Measurements from ENCODE around the gene ARSB. TPM values are rescaled to one million over a fixed set of nuclear protein-coding genes. Genes with fewer than 3 reads are reported as not detected.
"Not testable (repeated sequence)": the region's sequence is repeated elsewhere in the genome, so short reads cannot be mapped to it uniquely, and the experiment has no call there.

ARSB gene
- total RNA-seq, 3 donors from 2014 or later, result 9.8 to 17.6 (median 10.0) TPM

DNA sequence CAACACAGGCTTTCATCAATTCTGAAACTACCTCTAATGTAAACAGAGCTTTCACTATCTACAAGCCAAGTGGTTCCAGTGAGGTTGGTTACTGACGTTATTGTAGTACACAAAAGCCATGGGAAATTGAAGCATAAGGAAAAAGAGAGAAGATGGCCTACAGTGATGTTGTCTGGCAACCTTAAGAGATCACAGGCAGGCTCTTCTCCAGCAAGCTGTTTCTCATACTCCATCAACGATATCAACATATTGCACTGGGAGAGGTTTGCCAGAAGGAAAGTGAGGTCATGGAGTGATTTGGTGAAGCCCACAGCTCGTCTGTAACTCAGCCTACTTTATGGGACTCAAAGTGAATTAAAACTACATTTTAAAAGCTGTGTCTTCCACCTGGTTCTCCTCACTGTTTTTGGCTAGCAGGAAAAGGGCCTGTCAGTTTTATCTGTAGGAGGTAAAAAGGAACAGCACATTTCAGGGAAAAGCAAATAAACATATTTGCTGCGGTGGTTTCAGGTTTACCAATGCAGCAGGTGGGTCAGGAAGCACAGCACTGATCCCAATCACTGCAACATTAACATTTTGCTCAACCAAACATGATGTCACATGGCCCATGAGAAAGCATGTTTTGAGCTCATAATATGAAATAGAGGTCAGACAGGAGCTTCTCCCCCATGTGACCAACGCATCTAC lies 72.9 kb downstream of the ARSB start:
- Histone ChIP-seq H3K27ac (peak overlapping the region in 1 of 2 donors; percentile 40), H3K4me3 (no peak overlapping the region), H3K27me3 (no peaks in the 10 kb centered on the region), H3K4me1 (no peaks in the 10 kb centered on the region), H3K36me3 (no peaks in the 10 kb centered on the region), H3K9me3 (no peaks in the 10 kb centered on the region)
- TF ChIP-seq POLR2A (IDR thresholded peaks at IDR 0.05) (no peak), POLR2AphosphoS5 (IDR thresholded peaks at IDR 0.05) (no peak)
- TF ChIP-seq, protein P1, sequence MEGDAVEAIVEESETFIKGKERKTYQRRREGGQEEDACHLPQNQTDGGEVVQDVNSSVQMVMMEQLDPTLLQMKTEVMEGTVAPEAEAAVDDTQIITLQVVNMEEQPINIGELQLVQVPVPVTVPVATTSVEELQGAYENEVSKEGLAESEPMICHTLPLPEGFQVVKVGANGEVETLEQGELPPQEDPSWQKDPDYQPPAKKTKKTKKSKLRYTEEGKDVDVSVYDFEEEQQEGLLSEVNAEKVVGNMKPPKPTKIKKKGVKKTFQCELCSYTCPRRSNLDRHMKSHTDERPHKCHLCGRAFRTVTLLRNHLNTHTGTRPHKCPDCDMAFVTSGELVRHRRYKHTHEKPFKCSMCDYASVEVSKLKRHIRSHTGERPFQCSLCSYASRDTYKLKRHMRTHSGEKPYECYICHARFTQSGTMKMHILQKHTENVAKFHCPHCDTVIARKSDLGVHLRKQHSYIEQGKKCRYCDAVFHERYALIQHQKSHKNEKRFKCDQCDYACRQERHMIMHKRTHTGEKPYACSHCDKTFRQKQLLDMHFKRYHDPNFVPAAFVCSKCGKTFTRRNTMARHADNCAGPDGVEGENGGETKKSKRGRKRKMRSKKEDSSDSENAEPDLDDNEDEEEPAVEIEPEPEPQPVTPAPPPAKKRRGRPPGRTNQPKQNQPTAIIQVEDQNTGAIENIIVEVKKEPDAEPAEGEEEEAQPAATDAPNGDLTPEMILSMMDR (IDR thresholded peaks at IDR 0.05), result no peak
- no peak for DNase-seq (ENCODE audit: low spot score in 2 of 2)
- intact Hi-C loops (cut with DNase I; ENCODE audit: low total_unique reads), result no loop called here

DNA sequence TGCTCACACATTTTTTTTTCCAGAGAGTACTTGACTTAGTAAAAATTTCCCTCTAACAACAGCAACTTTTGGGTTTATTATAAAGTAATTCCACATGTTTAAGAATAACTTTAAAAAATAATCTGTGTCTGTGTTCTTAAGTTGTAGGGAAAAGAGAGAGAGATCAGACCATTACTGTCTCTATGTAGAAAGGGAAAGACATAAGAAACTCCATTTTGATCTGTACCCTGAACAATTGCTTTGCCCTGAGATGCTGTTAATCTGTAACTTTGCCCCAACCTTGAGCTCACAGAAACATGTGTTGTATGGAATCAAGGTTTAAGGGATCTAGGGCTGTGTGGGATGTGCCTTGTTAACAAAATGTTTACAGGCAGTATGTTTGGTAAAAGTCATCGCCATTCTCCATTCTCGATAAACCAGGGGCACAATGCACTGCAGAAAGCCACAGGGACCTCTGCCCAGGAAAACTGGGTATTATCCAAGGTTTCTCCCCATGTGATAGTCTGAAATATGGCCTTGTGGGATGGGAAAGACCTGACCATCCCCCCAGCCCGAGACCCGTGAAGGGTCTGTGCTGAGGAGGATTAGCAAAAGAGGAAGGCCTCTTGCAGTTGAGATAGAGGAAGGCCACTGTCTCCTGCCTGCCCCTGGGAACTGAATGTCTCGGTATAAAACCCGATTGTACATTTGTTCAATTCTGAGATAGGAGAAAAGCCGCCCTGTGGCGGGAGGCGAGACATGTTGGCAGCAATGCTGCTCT lies 75.7 kb downstream of the ARSB start:
- H3K27me3 ChIP-seq; DNase-seq (ENCODE audit: low spot score in 2 of 2); H3K4me3 ChIP-seq; H3K36me3 ChIP-seq; H3K4me1 ChIP-seq; H3K9me3 ChIP-seq: not testable (repeated sequence)
- peak overlapping the region; percentile 29 to 41 for H3K27ac ChIP-seq
- intact Hi-C loops (cut with DNase I; ENCODE audit: low total_unique reads), result loop anchor here (5.0 kb wide), 1 partner anchor 1103 kb away; no protein-coding TSS in a partner anchor

DNA sequence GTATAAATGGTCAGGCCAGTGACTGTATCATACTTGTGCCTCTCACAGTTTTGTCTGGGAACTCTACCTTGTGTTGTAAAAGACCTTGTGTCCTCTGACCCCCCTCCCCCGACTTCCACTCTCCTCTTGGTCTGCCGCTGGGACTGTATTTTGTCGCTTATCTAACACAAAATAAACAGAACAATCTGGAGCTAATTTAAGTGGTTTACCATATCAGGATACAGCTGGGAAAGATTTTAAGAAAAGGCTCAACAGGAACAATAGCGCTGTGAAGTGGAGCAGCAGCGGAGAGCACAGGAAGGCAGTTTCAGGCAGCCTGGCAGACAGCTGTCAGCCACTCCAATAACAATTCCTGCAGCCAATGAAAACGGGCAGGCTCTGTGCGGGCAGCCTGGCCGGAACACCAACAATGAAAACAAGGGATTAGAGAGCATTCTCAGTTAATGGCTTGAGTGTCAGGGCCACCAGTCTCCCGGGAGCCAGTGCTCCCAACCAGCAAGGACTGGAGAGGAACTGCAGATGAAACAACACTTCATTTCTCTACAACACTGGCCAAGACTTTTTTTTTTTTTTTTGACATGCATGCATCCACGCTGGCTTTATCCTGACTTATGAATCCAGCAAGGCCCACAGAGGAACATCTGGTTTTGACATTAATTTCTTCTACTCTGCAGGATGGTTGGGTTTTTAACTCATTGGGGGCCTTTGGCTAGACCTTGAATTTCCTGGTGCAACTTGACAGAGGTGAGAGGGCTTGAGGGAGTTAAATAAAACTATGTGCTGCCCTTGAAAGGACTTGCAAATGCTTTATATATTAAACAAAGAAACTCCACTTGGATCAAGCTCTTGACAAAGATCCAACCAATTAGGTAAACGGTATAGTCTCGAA lies 76.7 kb downstream of the ARSB start:
- Histone ChIP-seq H3K4me1 (no peaks in the 10 kb centered on the region), H3K27ac (peak overlapping the region; percentile 52 to 77), H3K9me3 (no peaks in the 10 kb centered on the region), H3K27me3 (no peaks in the 10 kb centered on the region), H3K36me3 (no peaks in the 10 kb centered on the region), H3K4me3 (peak overlapping the region in 1 of 3 donors; percentile 38)
- no peak for DNase-seq (ENCODE audit: low spot score in 2 of 2)
- TF ChIP-seq, protein P1 (IDR thresholded peaks at IDR 0.05), result no peak
- TF ChIP-seq POLR2AphosphoS5 (IDR thresholded peaks at IDR 0.05), result no peak
- intact Hi-C loops (cut with DNase I; ENCODE audit: low total_unique reads), result loop anchor here (5.0 kb wide), 1 partner anchor 1104 kb away; no protein-coding TSS in a partner anchor

DNA sequence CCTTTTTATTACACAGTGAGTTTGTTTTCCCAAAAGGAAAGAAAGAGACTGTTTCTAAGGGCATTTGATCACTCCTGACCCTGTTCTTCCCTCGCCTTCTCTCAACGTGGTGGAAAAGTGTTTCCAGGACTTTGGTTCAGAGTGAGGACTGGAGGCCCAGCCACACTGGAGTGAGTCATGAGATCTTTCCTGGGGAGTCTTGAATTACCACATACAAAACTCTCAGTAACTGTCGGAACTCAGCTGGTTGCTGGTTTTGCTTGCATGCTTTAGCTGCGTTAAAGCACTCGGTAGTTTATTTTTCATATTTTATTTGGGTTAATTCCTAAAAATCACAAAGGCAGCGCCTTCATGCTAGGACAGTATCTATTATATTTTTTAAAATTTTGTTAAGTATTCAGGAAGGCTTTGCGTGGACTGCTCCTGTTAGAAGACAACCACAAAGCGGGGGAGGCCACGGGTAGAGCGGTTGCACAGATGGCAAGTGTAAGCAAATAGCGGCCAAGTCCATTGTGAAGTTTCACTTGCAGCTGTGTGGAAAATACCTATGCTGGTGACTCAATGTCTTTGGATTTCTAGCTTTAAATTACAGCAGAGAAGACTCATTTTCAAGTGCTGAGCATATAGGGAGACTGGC lies 77.7 kb downstream of the ARSB start:
- H3K4me3 ChIP-seq, result peak overlapping the region in 1 of 3 donors; percentile 29

More for the DNA sequence above, 77.7 kb downstream of the ARSB start:
- no peaks in the 10 kb centered on the region for H3K9me3 ChIP-seq
- no peak for DNase-seq (ENCODE audit: low spot score in 2 of 2)
- intact Hi-C loops (cut with DNase I; ENCODE audit: low total_unique reads), result loop anchor here (5.0 kb wide), 1 partner anchor 1105 kb away; no protein-coding TSS in a partner anchor
- H3K27me3 ChIP-seq, result no peaks in the 10 kb centered on the region
- H3K36me3 ChIP-seq, result no peaks in the 10 kb centered on the region
- H3K4me1 ChIP-seq, result no peaks in the 10 kb centered on the region
- TF ChIP-seq, protein P1 (IDR thresholded peaks at IDR 0.05), result no peak
- TF ChIP-seq POLR2A (IDR thresholded peaks at IDR 0.05), result no peak
- no peak for TF ChIP-seq POLR2AphosphoS5 (IDR thresholded peaks at IDR 0.05)
- peak overlapping the region; percentile 52 to 77 for H3K27ac ChIP-seq

Data from breast epithelium (tissue), 4 donors.